Left renal pelvis (tissue), 4 donors: ENCODE data around the gene DENND6A. TPM values are rescaled to one million over a fixed set of nuclear protein-coding genes. Genes with fewer than 3 reads are reported as not detected.
"Not testable (repeated sequence)": the region's sequence is repeated elsewhere in the genome, so short reads cannot be mapped to it uniquely, and the experiment has no call there.

Experiments
- DNase-seq, 4 donors: peaks; one replicate each; pipeline ENCODE4 v3.0.0-alpha.2; 2013; ENCODE audit warnings: low read depth in 4 of 4, low spot score in 3 of 4
- polyA plus RNA-seq, 4 donors: library from polyadenylated mRNA; unstranded; fragments of 120-200 nt; gene quantifications; one replicate each; pipeline ENCODE4 v1.2.1, GENCODE V29; 2013; ENCODE audit not compliant: insufficient read length in 4 of 4

The DENND6A gene, protein sequence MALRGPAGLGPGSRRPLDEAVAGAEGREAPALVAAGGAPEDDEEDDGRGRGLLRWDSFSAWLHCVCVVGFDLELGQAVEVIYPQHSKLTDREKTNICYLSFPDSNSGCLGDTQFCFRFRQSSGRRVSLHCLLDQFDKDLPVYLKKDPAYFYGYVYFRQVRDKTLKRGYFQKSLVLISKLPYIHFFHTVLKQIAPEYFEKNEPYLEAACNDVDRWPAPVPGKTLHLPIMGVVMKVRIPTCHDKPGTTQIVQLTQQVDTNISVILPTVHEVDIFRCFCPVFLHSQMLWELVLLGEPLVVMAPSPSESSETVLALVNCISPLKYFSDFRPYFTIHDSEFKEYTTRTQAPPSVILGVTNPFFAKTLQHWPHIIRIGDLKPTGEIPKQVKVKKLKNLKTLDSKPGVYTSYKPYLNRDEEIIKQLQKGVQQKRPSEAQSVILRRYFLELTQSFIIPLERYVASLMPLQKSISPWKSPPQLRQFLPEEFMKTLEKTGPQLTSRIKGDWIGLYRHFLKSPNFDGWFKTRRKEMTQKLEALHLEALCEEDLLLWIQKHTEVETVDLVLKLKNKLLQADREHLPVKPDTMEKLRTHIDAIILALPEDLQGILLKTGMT
- polyA plus RNA-seq, result 10 to 100 TPM; 27.2 to 31.2 (median 29.7) TPM

DNA sequence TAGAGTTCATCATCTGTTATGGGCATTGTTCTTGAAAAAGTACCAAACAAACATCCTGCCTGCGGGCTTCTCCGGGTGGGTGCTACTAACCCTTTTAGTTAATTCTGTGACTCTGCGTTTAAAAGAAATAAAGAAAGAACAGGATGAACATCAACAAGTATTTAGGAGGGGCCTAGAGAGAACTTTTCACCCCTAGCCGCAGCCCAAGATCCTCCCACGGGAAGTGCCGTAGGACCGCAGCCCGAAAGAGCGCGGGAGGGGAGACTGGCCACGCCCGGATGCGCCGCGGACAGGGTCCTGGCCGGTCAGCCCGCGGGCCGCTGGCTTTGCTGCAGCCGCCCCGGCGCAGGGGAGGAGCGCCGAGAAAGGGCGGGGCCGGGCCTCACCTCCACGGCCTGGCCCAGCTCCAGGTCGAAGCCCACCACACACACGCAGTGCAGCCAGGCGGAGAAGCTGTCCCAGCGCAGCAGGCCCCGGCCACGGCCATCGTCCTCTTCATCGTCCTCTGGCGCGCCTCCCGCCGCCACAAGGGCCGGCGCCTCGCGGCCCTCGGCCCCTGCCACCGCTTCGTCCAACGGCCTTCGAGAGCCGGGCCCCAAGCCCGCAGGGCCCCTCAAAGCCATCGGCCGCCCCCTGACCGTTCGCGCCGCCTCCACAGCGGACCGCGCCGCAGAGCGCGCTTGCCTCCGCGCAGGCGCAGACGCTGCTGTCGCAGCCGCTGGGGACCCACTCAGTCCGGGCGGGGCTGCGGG lies at the start of gene DENND6A:
TSS of gene DENND6A (minus strand) at position 682 of the 752 bp plus-strand sequence. CDS start at position 623, 59 bp downstream.
- DNase-seq, result peak; percentile 83 to 86 (median 85)

DNA sequence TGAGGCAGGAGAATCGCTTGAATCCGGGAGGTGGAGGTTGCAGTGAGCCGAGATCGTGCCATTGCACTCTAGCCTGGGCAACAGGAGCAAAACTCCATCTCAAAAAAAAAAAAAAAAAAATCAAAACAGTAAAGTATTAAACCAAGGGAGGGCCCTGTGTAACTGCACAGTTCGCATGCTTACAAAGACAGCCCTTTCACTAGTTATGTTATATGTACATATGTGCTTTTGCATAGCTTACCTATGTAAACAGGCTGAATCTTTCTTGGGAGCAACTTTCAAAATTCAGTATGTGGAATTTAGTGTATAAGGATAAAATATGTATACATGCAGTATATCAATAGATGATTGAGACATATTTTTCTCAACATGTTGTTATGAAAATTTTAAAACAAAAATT lies 47.1 kb upstream of the DENND6A start:
- no peak for DNase-seq

DNA sequence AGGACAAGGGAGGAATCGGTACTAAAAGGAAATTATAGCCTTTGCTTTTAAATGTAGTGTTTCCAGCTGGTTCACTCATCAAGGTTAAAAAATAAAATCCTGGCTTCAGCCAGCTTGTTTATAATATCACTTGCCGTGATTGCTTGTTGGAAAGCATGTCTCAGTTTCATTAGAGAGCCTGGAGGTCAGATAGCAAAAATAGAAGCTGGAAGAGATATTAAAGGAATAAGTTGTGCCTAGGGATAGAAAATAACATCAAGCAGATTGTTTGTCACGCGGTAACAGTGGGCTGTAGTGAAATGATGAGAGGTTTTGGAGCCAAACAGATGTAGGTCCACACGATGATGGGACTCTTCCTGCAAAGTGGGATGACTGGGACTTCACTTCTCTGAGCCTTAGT lies 45.5 kb upstream of the DENND6A start:
- DNase-seq, result no peak

DNA sequence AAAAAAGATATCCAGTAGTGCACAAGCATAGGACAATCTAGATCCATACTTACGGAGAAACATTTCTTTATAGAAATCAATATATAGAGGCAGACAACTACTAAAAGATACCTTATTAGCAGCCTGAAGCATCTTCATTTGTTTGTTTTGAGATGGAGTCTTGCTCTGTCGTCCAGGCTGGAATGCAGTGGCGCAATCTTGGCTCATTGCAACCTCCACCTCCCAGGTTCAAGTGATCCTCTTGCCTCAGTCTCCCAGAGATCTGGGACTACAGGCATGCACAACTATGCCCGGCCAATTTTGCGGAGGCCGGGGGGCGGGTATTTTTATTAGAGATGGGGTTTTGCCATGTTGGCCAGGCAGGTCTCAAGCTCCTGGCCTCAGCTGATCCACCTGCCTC lies 45.0 kb upstream of the DENND6A start:
- DNase-seq, result no peak

DNA sequence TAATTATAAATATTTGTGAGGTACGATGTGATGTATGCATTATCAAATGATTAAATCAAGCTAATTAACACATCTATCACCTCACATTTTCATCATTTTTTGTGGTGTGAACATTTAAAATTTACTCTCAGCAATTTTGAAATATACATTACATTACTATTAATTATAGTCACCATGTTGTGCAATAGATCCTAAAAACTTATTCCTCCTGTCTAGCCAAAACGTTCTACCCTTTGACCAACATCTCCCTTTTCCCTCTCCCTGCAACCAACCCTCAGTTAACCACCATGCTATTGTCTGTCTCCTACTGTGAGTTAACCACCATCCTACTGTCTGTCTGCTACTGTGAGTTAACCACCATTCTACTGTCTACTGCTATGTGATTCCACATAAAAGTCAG lies 42.5 kb upstream of the DENND6A start:
- no peak for DNase-seq

DNA sequence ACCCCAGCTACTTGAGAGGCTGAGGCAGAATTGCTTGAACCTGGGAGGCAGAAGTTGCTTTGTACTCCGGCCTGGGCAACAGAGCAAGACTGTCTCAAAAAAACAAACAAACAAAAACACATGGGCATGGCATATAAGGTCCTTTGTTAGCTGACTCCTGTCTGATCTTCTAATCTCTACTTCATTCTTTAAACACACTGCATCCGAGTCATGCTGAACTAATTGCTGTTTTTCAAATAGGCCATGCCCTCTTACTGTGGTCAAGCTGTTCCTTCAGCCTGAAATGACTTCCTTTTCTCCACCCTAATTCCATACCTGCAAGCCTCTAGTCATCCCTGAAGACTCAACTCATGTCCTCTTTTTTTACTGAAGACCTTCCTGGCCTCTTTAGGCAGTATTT lies 40.9 kb upstream of the DENND6A start:
- no peak for DNase-seq

DNA sequence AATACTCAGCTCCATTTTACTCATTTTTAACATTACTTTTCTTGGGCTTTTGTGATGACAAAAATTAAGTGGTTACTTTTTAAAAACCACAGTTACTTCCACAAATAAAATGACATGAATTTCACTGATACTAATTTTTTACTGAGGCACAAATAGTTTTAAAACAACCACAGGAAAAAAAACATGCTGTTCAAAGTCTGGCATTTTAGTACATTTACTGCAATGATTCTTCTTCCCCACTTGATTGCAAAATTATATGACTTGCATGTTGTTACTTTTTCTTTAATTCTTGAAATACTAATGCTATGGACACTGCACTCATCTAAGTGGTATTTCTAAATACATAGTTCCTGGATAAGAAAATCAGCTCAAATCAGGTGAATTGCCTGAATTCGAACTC lies 38.4 kb upstream of the DENND6A start:
- DNase-seq, result no peak

DNA sequence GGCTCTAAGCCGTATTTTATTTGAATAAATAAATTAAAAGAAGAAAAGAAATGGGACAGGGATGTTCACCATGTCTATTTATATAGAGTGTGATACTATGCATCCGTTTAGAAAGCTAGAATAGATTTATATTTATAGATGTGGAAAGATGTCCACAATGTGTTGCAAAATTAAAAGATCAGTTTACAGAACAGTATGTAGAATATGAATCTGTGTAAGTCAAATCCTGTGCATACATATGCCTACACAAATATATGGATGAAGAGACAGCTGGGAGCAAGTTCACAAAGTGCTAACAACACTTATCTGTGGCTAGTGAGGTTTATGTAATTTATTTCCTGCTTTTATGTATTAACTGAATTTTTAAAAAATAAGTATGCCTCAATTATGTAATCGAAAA lies 37.8 kb upstream of the DENND6A start:
- DNase-seq, result no peak

DNA sequence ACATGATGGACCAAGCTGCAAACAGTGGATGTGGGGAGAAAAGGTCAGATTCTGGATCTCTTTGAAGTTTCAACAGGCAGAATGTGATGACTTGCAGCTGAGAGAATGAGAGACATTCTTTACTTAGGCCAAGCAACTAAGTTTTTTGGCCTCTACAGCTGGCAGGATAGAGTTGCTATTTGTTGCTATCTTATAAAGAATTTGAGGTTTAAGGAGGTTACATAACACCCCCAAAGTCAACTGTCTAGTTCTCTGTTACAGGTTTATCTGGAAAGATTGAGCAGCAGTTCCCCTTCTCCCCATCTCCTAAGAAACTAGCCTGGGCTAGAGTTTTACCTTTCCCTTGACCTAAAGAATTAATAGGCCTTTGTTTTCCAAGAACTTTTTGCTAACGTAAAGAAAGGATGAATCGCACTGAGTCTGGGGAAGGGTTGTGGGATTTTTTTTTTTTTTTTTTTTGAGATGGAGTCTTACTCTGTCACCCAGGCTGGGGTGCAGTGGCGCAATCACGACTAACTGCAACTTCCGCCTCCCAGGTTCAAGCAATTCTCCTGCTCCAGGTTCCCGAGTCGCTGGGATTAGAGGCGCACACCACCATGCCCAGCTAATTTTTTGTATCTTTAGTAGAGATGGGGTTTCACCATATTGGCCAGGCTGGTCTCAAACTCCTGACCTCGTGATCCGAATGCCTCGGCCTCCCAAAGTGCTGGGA lies 36.6 kb upstream of the DENND6A start:
- no peak for DNase-seq

DNA sequence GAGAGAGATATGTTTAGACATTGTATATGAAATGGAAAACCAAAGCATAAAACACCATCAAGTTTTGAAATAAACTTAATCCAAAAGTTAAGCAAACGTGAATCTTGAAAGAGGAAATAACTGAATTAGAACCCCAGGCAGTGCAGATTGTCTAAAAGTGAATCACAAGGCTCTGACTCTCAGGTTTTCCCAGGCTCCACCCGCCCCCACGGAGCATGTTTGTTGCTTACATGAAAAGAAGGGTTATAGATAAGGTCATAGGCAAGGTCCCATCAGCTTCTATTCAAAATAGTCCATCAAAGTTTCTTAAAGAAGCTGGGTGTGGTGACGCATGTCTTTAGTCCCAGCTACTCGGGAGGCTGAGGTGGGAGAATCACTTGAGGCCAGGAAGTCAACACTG lies 34.2 kb upstream of the DENND6A start:
- DNase-seq, result no peak

DNA sequence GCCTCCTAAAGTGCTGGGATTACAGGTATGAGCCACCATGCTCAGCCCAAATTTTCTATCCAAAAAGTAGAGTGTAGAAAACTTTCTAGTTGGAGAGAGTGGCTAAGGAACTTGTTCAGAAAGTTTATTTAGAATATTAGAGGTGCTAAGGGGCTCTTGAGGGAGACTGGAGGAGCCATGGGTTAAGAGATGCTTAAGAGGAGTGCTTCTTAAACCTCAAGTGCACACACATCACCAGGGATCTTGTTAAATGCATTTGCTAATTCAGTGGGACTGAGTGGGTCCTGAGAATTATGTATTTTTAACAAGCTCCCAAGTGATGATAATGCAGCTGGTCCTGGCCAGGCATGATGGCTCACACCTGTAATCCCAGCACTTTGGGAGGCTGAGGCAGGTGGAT lies 33.5 kb upstream of the DENND6A start:
- DNase-seq, result no peak

DNA sequence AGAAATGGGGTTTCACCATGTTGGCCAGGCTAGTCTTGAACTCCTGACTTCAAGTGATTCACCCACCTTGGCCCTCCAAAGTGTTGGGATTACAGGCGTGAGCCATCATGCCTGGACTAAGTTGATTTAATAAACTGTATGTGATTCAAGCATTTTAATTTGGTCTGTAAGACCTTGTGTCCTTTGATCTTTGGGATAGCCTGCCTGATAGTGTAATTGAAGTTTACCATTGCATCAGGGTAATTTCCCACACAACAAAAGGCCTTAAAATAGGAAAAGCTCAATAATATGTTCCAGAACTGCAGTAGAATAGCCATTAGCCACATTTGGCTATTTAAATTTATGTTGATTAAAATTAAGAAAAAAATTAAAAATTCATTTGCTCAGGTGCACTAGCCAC lies 25.2 kb upstream of the DENND6A start:
- DNase-seq, result no peak

DNA sequence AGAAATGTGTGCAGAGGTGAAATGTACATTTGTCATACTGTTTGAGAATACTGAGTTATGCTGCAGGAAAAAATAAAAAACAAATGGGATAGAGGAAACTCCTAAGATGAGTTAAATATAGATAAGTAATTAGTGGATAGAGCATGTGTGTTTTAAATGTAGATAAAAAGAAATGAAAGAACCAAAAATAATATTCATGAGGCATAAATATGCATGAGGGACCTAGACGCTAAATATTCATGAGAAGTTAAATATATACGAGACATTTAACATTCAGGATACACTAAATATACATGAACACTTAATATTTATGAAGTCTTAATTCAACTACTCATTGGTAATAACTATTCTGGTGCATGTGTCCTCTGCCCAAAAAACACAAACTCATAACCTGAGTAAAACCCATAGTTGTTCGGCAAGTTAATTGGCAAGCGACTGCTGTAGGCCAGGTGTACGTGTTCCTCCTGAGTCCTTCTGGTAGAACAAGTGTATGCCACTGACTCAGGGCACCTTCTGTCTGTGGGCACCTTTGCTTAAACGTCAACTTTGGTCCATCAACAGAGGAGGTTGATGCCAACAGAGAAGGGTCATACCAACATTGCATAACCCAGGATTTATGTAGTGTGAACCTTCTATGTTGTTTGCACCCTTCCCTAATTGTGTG lies 24.5 kb upstream of the DENND6A start:
- no peak for DNase-seq

DNA sequence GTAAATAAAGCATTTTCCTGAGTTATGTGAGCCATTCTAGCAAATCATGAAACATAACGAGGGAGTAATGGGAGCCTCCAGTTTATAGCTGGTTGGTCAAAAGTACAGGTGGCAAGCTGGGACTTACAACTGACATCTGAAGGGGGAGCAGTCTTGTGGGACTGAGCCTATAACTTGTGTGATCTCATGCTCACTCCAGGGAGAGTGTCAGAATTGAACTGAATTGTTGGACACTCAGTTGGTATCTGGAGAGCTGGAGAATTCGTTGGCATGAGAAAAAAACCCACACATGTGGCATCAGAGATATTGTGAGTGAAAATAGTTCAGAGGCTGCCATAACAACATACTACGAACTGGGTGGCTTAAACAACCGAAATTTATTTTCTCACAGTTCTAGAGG lies 22.8 kb upstream of the DENND6A start:
- DNase-seq, result no peak

DNA sequence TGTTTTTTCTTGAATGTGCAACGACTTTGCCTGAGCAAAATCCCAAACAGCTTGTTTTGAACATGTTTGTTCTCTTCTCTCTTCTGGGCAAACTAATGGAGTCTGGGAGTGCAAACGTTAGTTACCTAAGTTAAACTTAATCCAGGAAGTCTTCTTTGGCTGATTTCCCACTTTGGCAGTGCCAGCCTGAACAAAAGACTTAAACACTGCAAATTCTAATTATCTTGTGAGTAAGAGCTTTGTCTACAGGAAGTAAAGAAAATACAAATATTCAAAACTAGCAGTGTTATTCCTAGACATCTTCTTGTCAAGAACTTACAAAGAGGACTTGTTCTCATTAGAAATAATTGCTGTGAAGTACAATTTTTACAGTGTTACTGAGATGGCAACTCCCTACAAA lies 16.7 kb upstream of the DENND6A start:
- no peak for DNase-seq

DNA sequence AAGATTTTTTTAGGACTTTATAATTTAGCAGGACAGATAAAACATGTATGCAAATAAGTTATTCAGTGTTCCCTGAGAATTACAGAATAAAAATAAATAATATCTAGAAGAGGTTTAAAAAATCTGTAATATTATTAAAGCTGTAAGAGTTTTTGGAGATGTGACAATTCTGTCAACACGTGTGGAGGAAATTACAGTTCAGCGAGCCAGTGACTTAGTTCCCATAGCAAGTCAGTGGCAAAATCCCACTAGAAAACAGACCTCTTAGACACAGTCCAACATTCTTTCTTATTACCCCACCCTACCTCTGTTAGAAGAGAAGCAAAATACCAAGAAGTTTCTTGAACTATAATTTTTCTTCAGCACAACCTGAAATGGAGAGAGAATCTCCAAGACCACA lies 16.2 kb upstream of the DENND6A start:
- DNase-seq, result no peak

DNA sequence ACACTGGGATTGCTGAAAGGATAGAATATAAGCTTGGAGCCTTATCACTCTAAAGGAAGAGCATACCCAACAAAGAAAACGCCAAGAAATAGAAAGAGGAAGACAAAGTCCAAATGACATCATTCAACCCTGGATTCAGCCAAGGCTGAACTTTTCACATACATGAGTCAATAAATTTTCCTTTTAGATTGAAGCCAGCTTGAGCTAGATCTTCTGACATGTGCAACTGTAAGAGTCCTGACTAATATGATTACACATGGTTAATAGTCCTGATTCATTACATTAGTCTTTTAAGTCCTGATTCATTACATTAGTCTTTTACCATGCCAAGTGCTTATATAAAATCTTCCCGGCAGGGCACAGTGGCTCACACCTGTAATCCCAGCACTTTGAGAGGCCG lies 13.6 kb upstream of the DENND6A start:
- no peak for DNase-seq

DNA sequence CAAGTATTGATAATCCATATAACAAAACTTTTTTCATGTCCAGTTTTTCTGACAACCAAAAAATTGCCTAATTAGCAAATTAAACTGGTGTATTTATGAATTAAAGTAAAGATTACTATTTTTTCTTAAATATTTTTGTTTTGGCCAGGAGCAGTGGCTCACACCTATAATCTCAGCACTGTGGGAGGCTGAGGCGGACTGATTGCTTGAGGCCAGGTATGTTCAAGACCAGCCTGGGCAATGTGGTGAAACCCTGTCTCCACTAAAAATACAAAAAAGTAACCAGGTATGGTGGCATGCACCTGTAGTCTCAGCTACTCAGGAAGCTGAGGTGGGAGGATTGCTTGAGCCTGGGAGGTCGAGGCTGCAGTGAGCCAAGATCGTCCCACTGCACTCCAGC lies 12.5 kb upstream of the DENND6A start:
- DNase-seq, result not testable (repeated sequence)

DNA sequence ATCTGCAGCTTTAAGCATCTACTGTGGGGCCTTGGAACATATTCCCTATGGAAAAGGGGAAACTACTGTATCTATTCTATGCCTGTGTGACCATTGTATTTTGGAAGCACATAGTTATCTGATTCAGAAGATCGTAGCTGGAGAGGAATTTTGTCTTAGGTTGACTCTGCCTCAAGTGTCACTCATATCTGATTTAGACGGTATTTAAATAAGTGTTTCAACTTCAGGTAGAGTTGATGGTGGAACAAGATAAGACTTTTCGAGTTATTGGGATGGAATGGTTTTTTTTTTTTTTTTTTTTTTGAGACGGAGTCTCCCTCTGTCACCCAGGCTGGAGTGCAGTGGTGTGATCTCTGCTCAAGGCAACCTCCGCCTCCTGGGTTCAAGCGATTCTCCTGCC lies 8.9 kb upstream of the DENND6A start:
- DNase-seq, result no peak

DNA sequence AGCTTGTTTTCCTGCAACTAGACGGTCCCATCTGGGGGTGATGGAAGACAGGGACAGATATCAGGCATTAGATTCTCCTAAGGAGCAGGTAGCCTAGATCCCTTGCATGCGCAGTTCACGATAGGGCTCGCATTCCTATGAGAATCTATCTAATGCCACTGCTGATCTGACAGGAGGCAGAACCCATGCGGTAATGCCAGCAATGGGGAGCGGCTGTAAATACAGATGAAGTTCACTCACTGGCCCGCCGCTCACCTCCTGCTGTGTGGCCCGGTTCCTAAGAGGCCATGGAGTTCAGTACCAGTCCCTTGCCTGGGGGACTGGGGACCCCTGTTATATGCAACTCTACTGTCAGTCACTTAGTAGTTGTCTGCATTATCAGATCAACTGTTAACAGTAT lies 7.9 kb upstream of the DENND6A start:
- no peak for DNase-seq

DNA sequence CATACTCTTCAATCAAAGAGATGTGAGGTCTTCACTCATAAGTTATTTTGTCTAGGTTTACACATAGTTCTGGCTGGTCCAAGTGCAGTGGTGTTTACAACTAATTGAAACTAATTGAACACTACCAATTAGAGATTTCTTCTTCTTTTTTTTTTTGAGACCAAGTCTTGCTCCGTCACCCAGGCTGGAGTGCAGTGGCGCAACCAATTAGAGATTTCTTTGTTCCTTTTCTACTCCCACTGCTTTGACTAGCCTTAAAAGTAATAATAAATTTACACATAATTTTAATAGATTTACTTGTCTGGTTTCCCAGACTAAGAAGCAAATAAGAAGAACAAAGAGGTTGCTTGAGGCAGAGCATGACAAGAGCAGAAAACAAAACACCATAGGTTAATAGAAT lies 6.7 kb upstream of the DENND6A start:
- no peak for DNase-seq
